SU-DHL-6 (cell line): ENCODE data around the gene DENND6B.

Experiments used
- H2AFZ ChIP-seq: fragments of 200-600 bp; sonication (generic); 2 replicates; pipeline ENCODE4 v1.6.1; 2014; ENCODE audit warnings: low read depth, mild to moderate bottlenecking, moderate library complexity, mixed read lengths, antibody characterized with exemption, low read length; ENCODE audit not compliant: severe bottlenecking
- H3F3A ChIP-seq: fragments of 200-600 bp; shearing (Covaris generic); 2 replicates; pipeline ENCODE4 v1.6.0; 2016; ENCODE audit warnings: antibody characterized with exemption, mild to moderate bottlenecking; ENCODE audit not compliant: insufficient read depth
- H3K27ac ChIP-seq: fragments of 200-600 bp; sonication (generic); 2 replicates; pipeline ENCODE4 v1.5.1; 2016; ENCODE audit warnings: low read depth, mild to moderate bottlenecking, low read length, moderate library complexity, mixed read lengths
- H3K27me3 ChIP-seq: fragments of 200-600 bp; sonication (generic), shearing (Covaris generic); 2 replicates; pipeline ENCODE4 v1.6.0; 2014; ENCODE audit warnings: mild to moderate bottlenecking, low read length
- H3K36me3 ChIP-seq: fragments of 200-600 bp; sonication (generic); 2 replicates; pipeline ENCODE4 v1.6.1; 2014; ENCODE audit warnings: mild to moderate bottlenecking, low read length, mixed read lengths
- H3K4me2 ChIP-seq: fragments of 300-600, 200-600 bp; shearing (Covaris generic), sonication (generic); 2 replicates; pipeline ENCODE4 v1.6.0; 2014; ENCODE audit warnings: low read length, low read depth, mild to moderate bottlenecking; ENCODE audit not compliant: poor library complexity, severe bottlenecking
- H3K4me3 ChIP-seq: fragments of 200-600 bp; sonication (generic); 2 replicates; pipeline ENCODE4 v1.5.1; 2014; ENCODE audit warnings: antibody characterized with exemption, low read length, mild to moderate bottlenecking, mixed read lengths; ENCODE audit not compliant: insufficient read depth, poor library complexity, severe bottlenecking
- H3K79me2 ChIP-seq: fragments of 200-600 bp; sonication (generic); 2 replicates; pipeline ENCODE4 v1.6.1; 2014; ENCODE audit warnings: mild to moderate bottlenecking, low read length, moderate library complexity; ENCODE audit not compliant: insufficient read depth
- H3K9ac ChIP-seq: fragments of 200-600 bp; sonication (generic); 2 replicates; pipeline ENCODE4 v1.7.0; 2014; ENCODE audit warnings: mild to moderate bottlenecking, low read length
- H3K9me2 ChIP-seq: fragments of 200-600 bp; sonication (generic); replicated peaks from 2 replicates; pipeline ENCODE4 v1.6.1; 2014; ENCODE audit warnings: low read length; ENCODE audit not compliant: insufficient read depth
- H3K9me3 ChIP-seq: fragments of 200-600 bp; sonication (generic); 2 replicates; pipeline ENCODE4 v1.6.1; 2014; ENCODE audit warnings: low read length, mixed read lengths; ENCODE audit not compliant: insufficient read depth
- H4K20me1 ChIP-seq: fragments of 200-600 bp; sonication (generic); 2 replicates; pipeline ENCODE4 v1.6.1; 2014; ENCODE audit warnings: low read depth, mild to moderate bottlenecking, antibody characterized with exemption, low read length, moderate library complexity, mixed read lengths
- CTCF ChIP-seq: fragments of 200-600 bp; sonication (generic); IDR thresholded peaks from one replicate; pipeline ENCODE4 v1.5.1; 2017; ENCODE audit warnings: antibody characterized with exemption, mild to moderate bottlenecking, low read length, moderate library complexity; ENCODE audit not compliant: insufficient read depth, poor library complexity, severe bottlenecking
- EZH2phosphoT487 ChIP-seq: fragments of 200-600 bp; sonication (generic), shearing (Covaris generic); conservative IDR thresholded peaks from 2 replicates; pipeline ENCODE4 v1.6.1; 2018; ENCODE audit warnings: mild to moderate bottlenecking, antibody characterized with exemption, low read length, moderate library complexity, mixed read lengths

Gene DENND6B

DNA sequence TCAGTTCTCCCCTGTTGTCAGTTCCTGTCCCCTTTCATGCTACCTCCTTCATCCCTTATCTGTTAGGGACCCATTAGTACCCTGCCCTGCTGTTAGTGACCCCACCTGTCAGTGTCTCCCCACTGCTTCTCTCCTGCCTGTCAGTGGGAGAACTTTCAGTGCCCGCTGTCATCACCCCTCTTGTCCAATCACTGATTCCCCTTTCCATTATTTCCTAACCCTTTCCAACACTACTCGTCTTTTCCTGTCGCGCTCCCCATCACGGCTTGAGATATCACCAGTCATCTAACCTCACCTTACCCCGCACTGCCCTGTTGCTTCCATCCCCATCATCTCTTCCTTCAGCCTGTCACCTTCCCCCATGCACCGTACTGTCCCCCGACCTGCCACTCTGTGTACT lies 20.3 kb upstream of the DENND6B start:
- H3K27ac ChIP-seq: no peak overlapping the region
- no peak overlapping the region for H3K4me3 ChIP-seq
- peaks cover 4% of the 10 kb centered on the region; the same call in 1 of the 2 replicates for H4K20me1 ChIP-seq
- no peaks in the 10 kb centered on the region for H3K9me3 ChIP-seq
- H3K9me2 ChIP-seq: no peaks in the 10 kb centered on the region
- H3F3A ChIP-seq: peaks cover 8% of the 10 kb centered on the region
- H2AFZ ChIP-seq: no peak overlapping the region
- H3K79me2 ChIP-seq: peaks cover 61% of the 10 kb centered on the region
- no peaks in the 10 kb centered on the region for H3K27me3 ChIP-seq
- H3K4me2 ChIP-seq: no peak overlapping the region
- no peaks in the 10 kb centered on the region for H3K36me3 ChIP-seq
- TF ChIP-seq CTCF (no peak), EZH2phosphoT487 (no peak)
- no peak overlapping the region for H3K9ac ChIP-seq

DNA sequence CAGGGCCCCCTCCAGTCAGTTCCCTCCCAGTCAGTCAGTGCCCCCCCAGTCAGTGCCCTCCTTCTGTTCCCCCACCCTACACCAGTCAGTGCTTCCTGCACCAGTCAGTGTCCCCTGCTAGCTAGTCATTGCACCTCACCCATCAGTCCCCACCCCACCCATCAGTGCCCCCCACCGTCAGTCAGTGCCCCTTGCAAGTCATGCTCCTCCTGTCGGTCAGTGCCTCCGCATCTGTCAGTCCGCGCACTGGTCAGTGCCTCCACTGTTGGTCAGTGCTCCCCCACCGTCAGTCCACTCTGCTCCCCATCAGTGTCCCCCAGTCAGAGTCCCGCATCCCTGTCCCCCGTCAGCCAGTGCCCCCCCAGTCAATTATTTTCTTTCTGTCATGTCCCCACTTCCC lies 19.7 kb upstream of the DENND6B start:
- Histone ChIP-seq H3K9me2 (no peaks in the 10 kb centered on the region), H3K9me3 (no peaks in the 10 kb centered on the region), H2AFZ (no peak overlapping the region), H3K4me3 (no peak overlapping the region), H3K27me3 (no peaks in the 10 kb centered on the region), H3K4me2 (no peak overlapping the region), H3K9ac (no peak overlapping the region), H3K79me2 (peaks cover 56% of the 10 kb centered on the region), H3K36me3 (no peaks in the 10 kb centered on the region), H3K27ac (no peak overlapping the region), H3F3A (peaks cover 13% of the 10 kb centered on the region), H4K20me1 (peaks cover 4% of the 10 kb centered on the region; the same call in 1 of the 2 replicates)
- TF ChIP-seq CTCF (no peak), EZH2phosphoT487 (no peak)

DNA sequence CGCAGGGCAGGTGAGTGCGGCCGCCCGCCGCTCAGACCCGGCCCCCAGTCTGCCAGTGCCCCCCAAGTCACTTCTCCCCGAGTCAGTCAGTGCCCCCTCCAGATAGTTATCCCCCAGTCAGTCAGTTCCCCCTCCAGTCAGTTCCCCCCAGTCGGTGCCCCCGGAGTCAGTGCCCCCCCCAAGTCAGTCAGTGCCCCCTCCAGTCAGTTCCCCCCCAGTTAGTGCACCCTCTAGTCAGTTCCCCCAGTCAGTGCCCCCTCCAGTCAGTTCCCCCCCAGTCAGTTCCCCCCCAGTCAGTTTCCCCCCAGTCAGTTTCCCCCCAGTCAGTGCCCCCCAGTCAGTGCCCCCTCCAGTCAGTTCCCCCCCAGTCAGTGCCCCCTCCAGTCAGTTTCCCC lies 16.7 kb upstream of the DENND6B start:
- H4K20me1 ChIP-seq: no peaks in the 10 kb centered on the region; the same call in 1 of the 2 replicates
- peaks cover 36% of the 10 kb centered on the region for H3F3A ChIP-seq
- H3K9me2 ChIP-seq: no peaks in the 10 kb centered on the region
- no peaks in the 10 kb centered on the region for H3K27me3 ChIP-seq
- H3K9ac ChIP-seq: peak overlapping the region; percentile 96
- TF ChIP-seq CTCF (no peak), EZH2phosphoT487 (no peak)
- peaks cover 33% of the 10 kb centered on the region for H3K79me2 ChIP-seq
- H3K36me3 ChIP-seq: no peaks in the 10 kb centered on the region
- H3K4me3 ChIP-seq: peak overlapping the region; percentile 97
- H3K27ac ChIP-seq: peak overlapping the region; percentile 74
- no peaks in the 10 kb centered on the region for H3K9me3 ChIP-seq
- peak overlapping the region; percentile 70 for H3K4me2 ChIP-seq
- H2AFZ ChIP-seq: no peak overlapping the region
